Kidney (tissue), 14 donors: Measurements from ENCODE around the gene PAX3. TPM values are rescaled to one million over a fixed set of nuclear protein-coding genes. Genes with fewer than 3 reads are reported as not detected.

Source experiments
- DNase-seq, 5 donors: peaks; one replicate each; pipeline ENCODE4 v3.0.0-alpha.2; 2013 to 2020
- FAIRE-seq: peaks from 2 replicates; lab custom pipeline; 2012; peaks lifted over from hg19 to GRCh38; lab: Jason Lieb, UNC
- H3K27ac ChIP-seq, 2 donors: one replicate each; pipeline ENCODE4 v1.7.0; 2013; ENCODE audit warnings: low read depth in 2 of 2, low read length in 2 of 2, inconsistent platforms in 1 of 2
- H3K27me3 ChIP-seq: one replicate; pipeline ENCODE4 v1.7.1; 2013; ENCODE audit warnings: low read length, inconsistent platforms; ENCODE audit not compliant: control insufficient read depth, insufficient read depth
- H3K36me3 ChIP-seq, 3 donors: one replicate each; pipeline versions ENCODE4 v1.7.0 to v1.7.1; 2013; ENCODE audit warnings: low read length in 3 of 3, control low read depth in 1 of 3, inconsistent platforms in 1 of 3; ENCODE audit not compliant: insufficient read depth in 3 of 3, control insufficient read depth in 2 of 3
- H3K4me1 ChIP-seq, 3 donors: one replicate each; pipeline versions ENCODE4 v1.7.0 to v1.7.1; 2013; ENCODE audit warnings: low read length in 3 of 3, inconsistent platforms in 1 of 3, low read depth in 1 of 3; ENCODE audit not compliant: control insufficient read depth in 2 of 3, insufficient read depth in 2 of 3
- H3K4me3 ChIP-seq, 3 donors: one replicate each; pipeline versions ENCODE4 v1.7.0 to v1.8.1; 2013; ENCODE audit warnings: low read length in 3 of 3, control low read depth in 1 of 3, inconsistent platforms in 1 of 3
- H3K9ac ChIP-seq, 3 donors: one replicate each; pipeline versions ENCODE4 v1.7.0 to v1.7.1; 2013; ENCODE audit warnings: low read length in 3 of 3, control low read depth in 1 of 3, inconsistent platforms in 1 of 3
- H3K9me3 ChIP-seq, 3 donors: one replicate each; pipeline versions ENCODE4 v1.7.0 to v1.7.1; 2013; ENCODE audit warnings: low read length in 3 of 3, control low read depth in 1 of 3, inconsistent platforms in 1 of 3; ENCODE audit not compliant: control insufficient read depth in 2 of 3, insufficient read depth in 1 of 3
- intact Hi-C: fragments of 100-400 bp; cut with DNase I; formaldehyde crosslinking; loops from one replicate; pipeline ENCODE4 v1.11.1; 2022
- polyA plus RNA-seq: library from polyadenylated mRNA; stranded (reverse); fragments of 350-450 nt; fragmentation: Illumina TruSeq; extraction: RNeasy Lipid Tissue Mini Kit (QIAGEN cat#74804); gene quantifications from one replicate; pipeline ENCODE4 v1.2.3, GENCODE V29; 2014; ENCODE audit warnings: low read depth, low replicate concordance; ENCODE audit not compliant: insufficient read depth
- total RNA-seq: library from RNA; stranded (reverse); fragmentation: NEBNext Ultra II Directional; extraction: Animal tissue kit (Norgen Biotek cat#: 25700); gene quantifications from one replicate; pipeline ENCODE4 v1.2.1, GENCODE V29; 2021
- TF ChIP-seq, protein P1 (sequence below): IDR thresholded peaks from 3 replicates; pipeline ENCODE4 v1.5.1; 2012; ENCODE audit warnings: mild to moderate bottlenecking, moderate library complexity, borderline replicate concordance; ENCODE audit not compliant: insufficient read depth; ENCODE audit errors: extremely low read depth
- donor health status: control.
- donor health status: control.
- donor health status: control.
- donor health status: control.
- donor health status: control.
- donor health status: DM: yes; HTN: yes; CAD: no.
- donor health status: Normal renal cell carcinoma (clear cell type).

Gene PAX3
- total and polyA plus RNA-seq, 2 donors from 2014 or later, result not detected

DNA sequence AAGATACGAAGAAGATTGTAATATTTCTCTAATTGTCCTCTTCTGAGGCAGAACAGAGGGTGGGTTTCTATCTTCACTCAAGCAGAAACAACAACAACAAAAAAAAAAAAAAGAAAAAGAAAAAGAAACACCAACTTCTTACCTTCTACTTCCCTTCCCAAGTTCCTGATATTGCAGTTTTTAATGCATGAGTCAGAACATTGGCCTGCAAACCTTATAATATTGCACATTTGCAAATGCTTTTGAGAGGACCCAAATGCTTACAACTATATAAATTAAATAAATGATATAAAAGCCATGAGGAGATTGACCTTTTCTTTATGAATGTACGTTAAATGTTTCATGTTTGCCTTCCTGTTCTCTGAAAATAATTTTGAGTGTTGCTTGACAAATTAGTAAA is 37.3 kb downstream of the PAX3 start:
- H3K4me1 ChIP-seq, result no peaks in the 10 kb centered on the region
- H3K36me3 ChIP-seq, result no peaks in the 10 kb centered on the region
- no peak for FAIRE-seq
- H3K4me3 ChIP-seq, result no peak overlapping the region
- no peak overlapping the region for H3K27ac ChIP-seq
- TF ChIP-seq, protein P1, sequence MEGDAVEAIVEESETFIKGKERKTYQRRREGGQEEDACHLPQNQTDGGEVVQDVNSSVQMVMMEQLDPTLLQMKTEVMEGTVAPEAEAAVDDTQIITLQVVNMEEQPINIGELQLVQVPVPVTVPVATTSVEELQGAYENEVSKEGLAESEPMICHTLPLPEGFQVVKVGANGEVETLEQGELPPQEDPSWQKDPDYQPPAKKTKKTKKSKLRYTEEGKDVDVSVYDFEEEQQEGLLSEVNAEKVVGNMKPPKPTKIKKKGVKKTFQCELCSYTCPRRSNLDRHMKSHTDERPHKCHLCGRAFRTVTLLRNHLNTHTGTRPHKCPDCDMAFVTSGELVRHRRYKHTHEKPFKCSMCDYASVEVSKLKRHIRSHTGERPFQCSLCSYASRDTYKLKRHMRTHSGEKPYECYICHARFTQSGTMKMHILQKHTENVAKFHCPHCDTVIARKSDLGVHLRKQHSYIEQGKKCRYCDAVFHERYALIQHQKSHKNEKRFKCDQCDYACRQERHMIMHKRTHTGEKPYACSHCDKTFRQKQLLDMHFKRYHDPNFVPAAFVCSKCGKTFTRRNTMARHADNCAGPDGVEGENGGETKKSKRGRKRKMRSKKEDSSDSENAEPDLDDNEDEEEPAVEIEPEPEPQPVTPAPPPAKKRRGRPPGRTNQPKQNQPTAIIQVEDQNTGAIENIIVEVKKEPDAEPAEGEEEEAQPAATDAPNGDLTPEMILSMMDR, result no peak
- peaks cover 4% of the 10 kb centered on the region for H3K27me3 ChIP-seq
- intact Hi-C loops, result no loop called here
- H3K9ac ChIP-seq, result no peak overlapping the region
- no peak for DNase-seq
- H3K9me3 ChIP-seq, result peaks cover 0 to 4% (median 0%) of the 10 kb centered on the region in 3 donors

- H3K27me3 ChIP-seq, result peaks cover 4% of the 10 kb centered on the region
- intact Hi-C loops, result no loop called here
- H3K9me3 ChIP-seq, result no peaks in the 10 kb centered on the region
- TF ChIP-seq, protein P1, result no peak
- no peak for FAIRE-seq
- no peak overlapping the region for H3K27ac ChIP-seq
- H3K4me3 ChIP-seq, result no peak overlapping the region
- H3K9ac ChIP-seq, result no peak overlapping the region
- DNase-seq, result no peak
- no peaks in the 10 kb centered on the region for H3K4me1 ChIP-seq
- H3K36me3 ChIP-seq, result no peaks in the 10 kb centered on the region
These were observed 41.2 kb downstream of the PAX3 start for GRCh38 chr2:222257645-222258044.

- H3K36me3 ChIP-seq, result no peaks in the 10 kb centered on the region
- peaks cover 4% of the 10 kb centered on the region for H3K27me3 ChIP-seq
- H3K4me3 ChIP-seq, result no peak overlapping the region
- H3K9me3 ChIP-seq, result no peaks in the 10 kb centered on the region
- FAIRE-seq (no peak), DNase-seq (no peak)
- no peak overlapping the region for H3K9ac ChIP-seq
- intact Hi-C loops, result no loop called here
- H3K27ac ChIP-seq, result no peak overlapping the region
- TF ChIP-seq, protein P1, result no peak
- no peaks in the 10 kb centered on the region for H3K4me1 ChIP-seq
These were observed 42.5 kb downstream of the PAX3 start for GRCh38 chr2:222256250-222256649.

- H3K4me3 ChIP-seq, result no peak overlapping the region
- peaks cover 4% of the 10 kb centered on the region for H3K27me3 ChIP-seq
- H3K9me3 ChIP-seq, result no peaks in the 10 kb centered on the region
- TF ChIP-seq, protein P1, result no peak
- H3K27ac ChIP-seq, result no peak overlapping the region
- H3K4me1 ChIP-seq, result no peaks in the 10 kb centered on the region
- H3K36me3 ChIP-seq, result no peaks in the 10 kb centered on the region
- DNase-seq, result no peak
- H3K9ac ChIP-seq, result no peak overlapping the region
- no peak for FAIRE-seq
- intact Hi-C loops, result no loop called here
These were observed 43.7 kb downstream of the PAX3 start for GRCh38 chr2:222255090-222255489.
